Activated CD8-positive, alpha-beta T cell treated with anti-CD3 and anti-CD28 coated beads for 36 hours (primary cell): ENCODE results near the gene NPRL2. TPM values are rescaled to one million over a fixed set of nuclear protein-coding genes. Genes with fewer than 3 reads are reported as not detected.

ENCODE experiments used
- ATAC-seq: fragments of 200-7000 bp; cut with Tn5 transposase; one replicate; pipeline ENCODE4 v1.10.0; 2021; ENCODE audit warnings: mild to moderate bottlenecking, moderate library complexity
- CTCF ChIA-PET: fragments of 350-600 bp; sonication (Branson Sonifier 250); formaldehyde crosslinking; loops from one replicate; lab custom pipeline; 2021; ENCODE audit warnings: antibody characterized with exemption; lab: Charles Lee
- POLR2A ChIA-PET: fragments of 350-600 bp; sonication (Branson Sonifier 250); formaldehyde crosslinking; loops from one replicate; lab custom pipeline; 2021; ENCODE audit warnings: antibody characterized with exemption; lab: Charles Lee
- DNase-seq: peaks from one replicate; pipeline ENCODE4 v3.0.0-alpha.2; 2020
- H3K27ac Mint-ChIP-seq: one replicate; pipeline ENCODE4 v1.8.0; 2021; ENCODE audit warnings: mild to moderate bottlenecking, mixed read lengths
- H3K27me3 Mint-ChIP-seq: one replicate; pipeline ENCODE4 v1.8.0; 2021; ENCODE audit warnings: mixed read lengths
- H3K36me3 Mint-ChIP-seq: one replicate; pipeline ENCODE4 v1.8.0; 2021; ENCODE audit warnings: low read depth, mixed read lengths
- H3K4me1 Mint-ChIP-seq: one replicate; pipeline ENCODE4 v1.8.0; 2021; ENCODE audit warnings: low read depth, mixed read lengths
- H3K4me3 Mint-ChIP-seq: one replicate; pipeline ENCODE4 v1.8.0; 2021; ENCODE audit warnings: mild to moderate bottlenecking, moderate library complexity, mixed read lengths
- H3K9me3 Mint-ChIP-seq: one replicate; pipeline ENCODE4 v1.8.0; 2021; ENCODE audit warnings: mixed read lengths
- CTCF ChIP-seq: fragments of 200-600 bp; IDR thresholded peaks from one replicate; pipeline ENCODE4 v1.8.0; 2022; ENCODE audit warnings: antibody characterized with exemption, mild to moderate bottlenecking
- intact Hi-C: fragments of 100-400 bp; cut with micrococcal nuclease; formaldehyde crosslinking; loops from one replicate; pipeline ENCODE4 v1.10.0; 2022
- total RNA-seq, 2 experiments: library from RNA; stranded (reverse); gene quantifications; one replicate each; pipeline ENCODE4 v1.2.3, GENCODE V29; 2021

The NPRL2 gene
- total RNA-seq, 2 experiments from 2014 or later = 41.3 to 44.7 TPM

GRCh38 chr3:50300681-50301254 lies 49.8 kb downstream of the NPRL2 start:
- Mint-ChIP-seq H3K36me3 (peaks cover 1% of the 10 kb centered on the region), H3K9me3 (no peaks in the 10 kb centered on the region), H3K4me3 (peak overlapping the region; percentile 99), H3K27ac (peak overlapping the region; percentile 98), H3K4me1 (peaks cover 23% of the 10 kb centered on the region), H3K27me3 (no peaks in the 10 kb centered on the region)
- ChIA-PET CTCF (interaction anchor here (1.2 to 1.5 kb wide), 2 partner anchors 29 to 65 kb away, joined by 4 read pairs; no protein-coding TSS in a partner anchor), POLR2A (interaction anchor here (0.9 to 1.8 kb wide), 3 partner anchors 19 to 40 kb away, joined by 3 to 6 read pairs (median 3); partner anchors contain the start of gene RASSF1)
- no peak for TF ChIP-seq CTCF
- no peak for ATAC-seq
- no peak for DNase-seq
- intact Hi-C loops = no loop called here

- intact Hi-C loops = no loop called here
- no peak for TF ChIP-seq CTCF
- ATAC-seq = no peak
- peaks cover 23% of the 10 kb centered on the region for H3K4me1 Mint-ChIP-seq
- peak overlapping the region; percentile 99 for H3K4me3 Mint-ChIP-seq
- peak; percentile 42 for DNase-seq
- peak overlapping the region; percentile 98 for H3K27ac Mint-ChIP-seq
- H3K9me3 Mint-ChIP-seq = no peaks in the 10 kb centered on the region
- CTCF ChIA-PET = interaction anchor here (0.8 to 1.9 kb wide), 14 partner anchors 9 to 105 kb away, joined by 3 to 8 read pairs (median 4); partner anchors contain the start of genes LSMEM2, RASSF1 and TUSC2
- POLR2A ChIA-PET = interaction anchor here (0.6 to 3.1 kb wide), 11 partner anchors 10 to 370 kb away, joined by 3 to 14 read pairs (median 3); partner anchors contain the start of genes CYB561D2, MON1A, NPRL2 and RASSF1
- no peaks in the 10 kb centered on the region for H3K27me3 Mint-ChIP-seq
- H3K36me3 Mint-ChIP-seq = peaks cover 1% of the 10 kb centered on the region
These were observed 50.5 kb downstream of the NPRL2 start for GRCh38 chr3:50299929-50300680.

- no peaks in the 10 kb centered on the region for H3K27me3 Mint-ChIP-seq
- peaks cover 1% of the 10 kb centered on the region for H3K36me3 Mint-ChIP-seq
- intact Hi-C loops = no loop called here
- H3K9me3 Mint-ChIP-seq = no peaks in the 10 kb centered on the region
- H3K4me3 Mint-ChIP-seq = peak overlapping the region; percentile 99
- no peak for ATAC-seq
- no peak for TF ChIP-seq CTCF
- H3K27ac Mint-ChIP-seq = peak overlapping the region; percentile 98
- DNase-seq = no peak
- POLR2A ChIA-PET = interaction anchor here (0.6 to 3.1 kb wide), 15 partner anchors 10 to 370 kb away, joined by 3 to 14 read pairs (median 3); partner anchors contain the start of genes CYB561D2, LSMEM2, MON1A and NPRL2
- peaks cover 19% of the 10 kb centered on the region for H3K4me1 Mint-ChIP-seq
- CTCF ChIA-PET = interaction anchor here (0.8 to 1.9 kb wide), 15 partner anchors 9 to 105 kb away, joined by 3 to 8 read pairs (median 4); partner anchors contain the start of genes LSMEM2, RASSF1 and TUSC2
These were observed 51.0 kb downstream of the NPRL2 start for GRCh38 chr3:50299638-50299928.

DNA sequence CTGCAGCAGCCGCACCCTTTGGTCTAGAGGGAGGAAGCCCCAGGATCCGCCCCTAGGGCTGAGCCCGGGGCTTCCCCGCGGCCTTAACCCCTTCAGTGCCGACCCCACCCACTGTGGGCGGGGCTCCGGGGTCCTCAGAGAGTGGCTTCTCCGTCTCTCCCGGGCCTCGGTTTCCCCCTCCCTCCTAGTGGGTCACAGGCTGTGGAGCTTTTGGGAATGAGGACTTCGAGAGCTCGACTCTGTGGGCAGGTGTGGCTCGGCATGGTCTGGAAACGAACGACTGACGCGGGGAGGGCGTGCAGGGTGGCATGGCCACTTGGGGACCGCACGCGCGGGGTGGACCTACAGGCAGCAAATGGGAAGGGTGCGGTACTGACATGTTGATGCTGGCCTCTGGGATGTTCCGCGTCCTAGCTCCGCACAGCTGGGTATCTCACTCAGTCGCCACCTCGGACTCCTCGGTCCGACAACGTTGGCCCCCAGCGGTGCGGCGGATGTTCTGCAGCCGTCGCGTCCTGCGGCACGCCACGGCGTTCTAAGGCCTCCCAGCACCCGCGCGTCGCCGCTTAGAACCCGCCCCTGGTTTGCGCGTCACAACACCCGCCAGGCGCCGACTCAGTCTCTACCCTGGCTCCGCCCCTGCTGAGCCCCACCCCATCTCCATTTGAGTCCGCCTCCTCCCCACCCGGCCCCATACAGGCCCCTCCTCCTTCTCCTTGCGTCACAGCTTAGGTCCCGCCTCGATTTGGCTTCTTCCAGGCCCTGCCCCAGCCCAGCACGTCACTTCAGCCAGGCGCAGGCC lies 51.5 kb downstream of the NPRL2 start, which contains the start of the genes HYAL3 and NAA80:
Gene HYAL3 (minus strand): TSS at position 570 of the 802 bp plus-strand sequence. CDS start 3,803 bp downstream, outside the sequence.
Gene NAA80 (minus strand): TSS at position 570 of the 802 bp plus-strand sequence. CDS start 1,942 bp downstream, outside the sequence.
- no peaks in the 10 kb centered on the region for H3K9me3 Mint-ChIP-seq
- ChIA-PET POLR2A (interaction anchor here (0.6 to 3.1 kb wide), 18 partner anchors 9 to 269 kb away, joined by 3 to 14 read pairs (median 4); partner anchors contain the start of genes CYB561D2, LSMEM2, NPRL2 and RASSF1), CTCF (interaction anchor here (0.8 to 1.9 kb wide), 18 partner anchors 9 to 104 kb away, joined by 3 to 8 read pairs (median 4); partner anchors contain the start of genes LSMEM2, RASSF1 and TUSC2)
- H3K27me3 Mint-ChIP-seq = no peaks in the 10 kb centered on the region
- peak; percentile 92 for ATAC-seq
- H3K36me3 Mint-ChIP-seq = peaks cover 1% of the 10 kb centered on the region
- H3K4me3 Mint-ChIP-seq = peak within 1 kb of the TSS; percentile 99
- peaks cover 17% of the 10 kb centered on the region for H3K4me1 Mint-ChIP-seq
- intact Hi-C loops = no loop called here
- peak; percentile 65 for TF ChIP-seq CTCF
- DNase-seq = peak; percentile 100
- H3K27ac Mint-ChIP-seq = peak within 1 kb of the TSS; percentile 98
